CD4-positive, alpha-beta memory T cell (primary cell): ENCODE measurements around the gene SMIM13. TPM values are rescaled to one million over a fixed set of nuclear protein-coding genes. Genes with fewer than 3 reads are reported as not detected.
"Not testable (repeated sequence)": the region's sequence is repeated elsewhere in the genome, so short reads cannot be mapped to it uniquely, and the experiment has no call there.

Source experiments
- CTCF ChIA-PET: fragments of 350-600 bp; sonication (Branson Sonifier 250); formaldehyde crosslinking; loops from one replicate; lab custom pipeline; 2021; ENCODE audit warnings: inconsistent platforms; ENCODE audit not compliant: partially characterized antibody; lab: Charles Lee
- POLR2A ChIA-PET: fragments of 350-600 bp; sonication (Branson Sonifier 250); formaldehyde crosslinking; loops from one replicate; lab custom pipeline; 2021; ENCODE audit not compliant: partially characterized antibody; lab: Charles Lee
- DNase-seq, 5 donors: peaks; one replicate each; pipeline versions ENCODE4 v3.0.0 to v3.0.0-alpha.2; 2020 to 2022; ENCODE audit warnings: mixed read lengths in 1 of 5
- H3K27ac ChIP-seq: one replicate; pipeline ENCODE4 v1.7.0; 2013; ENCODE audit warnings: low read depth, low read length
- H3K27me3 ChIP-seq: 2 replicates; pipeline ENCODE4 v1.7.0; 2013; ENCODE audit warnings: mild to moderate bottlenecking, low read length, moderate library complexity; ENCODE audit not compliant: insufficient read depth
- H3K36me3 ChIP-seq: 2 replicates; pipeline ENCODE4 v1.7.0; 2013; ENCODE audit warnings: mild to moderate bottlenecking, low read length, moderate library complexity; ENCODE audit not compliant: insufficient read depth
- H3K4me1 ChIP-seq: 2 replicates; pipeline ENCODE4 v1.7.0; 2013; ENCODE audit warnings: mild to moderate bottlenecking, low read length, moderate library complexity; ENCODE audit not compliant: insufficient read depth
- H3K4me3 ChIP-seq, 2 donors: one replicate each; pipeline ENCODE4 v1.7.0; 2013; ENCODE audit warnings: low read length in 2 of 2, mild to moderate bottlenecking in 1 of 2
- H3K9me3 ChIP-seq, 2 donors: one replicate each; pipeline ENCODE4 v1.7.0; 2013; ENCODE audit warnings: low read length in 2 of 2, control low read depth in 1 of 2; ENCODE audit not compliant: control insufficient read depth in 1 of 2
- H3K27ac Mint-ChIP-seq, 7 donors: one replicate each; pipeline ENCODE4 v1.8.0; 2020 to 2021; ENCODE audit warnings: mixed read lengths in 7 of 7, mild to moderate bottlenecking in 6 of 7, inconsistent platforms in 3 of 7, moderate library complexity in 3 of 7
- H3K27me3 Mint-ChIP-seq, 2 donors: one replicate each; pipeline ENCODE4 v1.8.0; 2020 to 2021; ENCODE audit warnings: mixed read lengths in 2 of 2
- H3K36me3 Mint-ChIP-seq, 2 donors: one replicate each; pipeline ENCODE4 v1.8.0; 2020 to 2021; ENCODE audit warnings: mixed read lengths in 2 of 2, inconsistent platforms in 1 of 2, mild to moderate bottlenecking in 1 of 2
- H3K4me1 Mint-ChIP-seq, 4 donors: one replicate each; pipeline ENCODE4 v1.8.0; 2020 to 2021; ENCODE audit warnings: mixed read lengths in 4 of 4, mild to moderate bottlenecking in 1 of 4
- H3K4me3 Mint-ChIP-seq, 8 donors: one replicate each; pipeline ENCODE4 v1.8.0; 2020 to 2021; ENCODE audit warnings: mixed read lengths in 8 of 8, mild to moderate bottlenecking in 7 of 8, moderate library complexity in 6 of 8, inconsistent platforms in 3 of 8
- H3K9me3 Mint-ChIP-seq, 8 donors: one replicate each; pipeline ENCODE4 v1.8.0; 2020 to 2021; ENCODE audit warnings: mixed read lengths in 8 of 8, mild to moderate bottlenecking in 5 of 8, inconsistent platforms in 3 of 8, moderate library complexity in 1 of 8
- intact Hi-C: fragments of 100-400 bp; cut with micrococcal nuclease; formaldehyde crosslinking; loops from one replicate; pipeline ENCODE4 v1.15.1; 2023
- polyA plus RNA-seq, 2 donors: library from polyadenylated mRNA; unstranded; fragments of 300-500 nt; fragmentation: Illumina TruSeq; gene quantifications; one replicate each; pipeline ENCODE4 v1.2.3, GENCODE V29; 2021
- total RNA-seq, 2 experiments: library from RNA; stranded (reverse); gene quantifications; one replicate each; pipeline ENCODE4 v1.2.3, GENCODE V29; 2021

The SMIM13 gene
- total and polyA plus RNA-seq, 4 experiments from 2014 or later: 2.1 to 6.1 (median 5.3) TPM

DNA sequence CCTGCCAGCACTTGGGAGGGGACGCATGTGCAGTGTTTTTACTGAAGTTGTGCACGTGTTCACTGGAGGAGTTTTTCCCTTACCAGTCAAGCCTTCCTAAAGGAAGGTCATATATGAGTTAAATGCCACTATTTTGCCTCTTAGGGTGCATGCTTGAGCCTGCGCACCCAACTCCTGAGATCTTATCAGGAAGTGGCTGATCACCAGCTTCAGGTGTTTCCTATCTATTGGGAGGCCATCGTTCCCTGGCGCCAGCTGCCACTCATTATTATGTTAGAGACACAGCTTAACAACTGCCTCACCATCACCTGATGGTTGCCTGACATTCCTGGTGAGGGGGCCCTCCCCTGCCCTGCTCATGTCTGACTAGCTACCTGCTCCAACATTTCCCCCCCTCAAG, 9.4 kb downstream of the SMIM13 start:
- peak overlapping the region in 1 of 7 donors; percentile 69 for H3K27ac Mint-ChIP-seq
- CTCF ChIA-PET: no interaction called here
- Histone ChIP-seq H3K4me3 (no peak overlapping the region), H3K4me1 (no peaks in the 10 kb centered on the region), H3K27ac (no peak overlapping the region), H3K9me3 (no peaks in the 10 kb centered on the region), H3K27me3 (no peaks in the 10 kb centered on the region), H3K36me3 (no peaks in the 10 kb centered on the region)
- no peak for DNase-seq
- POLR2A ChIA-PET: no interaction called here
- no peak overlapping the region for H3K4me3 Mint-ChIP-seq
- H3K36me3 Mint-ChIP-seq: peaks cover 2 to 26% of the 10 kb centered on the region in 2 donors
- intact Hi-C loops: no loop called here
- peaks cover 12 to 24% (median 20%) of the 10 kb centered on the region in 4 donors for H3K4me1 Mint-ChIP-seq
- H3K27me3 Mint-ChIP-seq: no peaks in the 10 kb centered on the region
- H3K9me3 Mint-ChIP-seq: peaks cover 0 to 1% (median 0%) of the 10 kb centered on the region in 8 donors

DNA sequence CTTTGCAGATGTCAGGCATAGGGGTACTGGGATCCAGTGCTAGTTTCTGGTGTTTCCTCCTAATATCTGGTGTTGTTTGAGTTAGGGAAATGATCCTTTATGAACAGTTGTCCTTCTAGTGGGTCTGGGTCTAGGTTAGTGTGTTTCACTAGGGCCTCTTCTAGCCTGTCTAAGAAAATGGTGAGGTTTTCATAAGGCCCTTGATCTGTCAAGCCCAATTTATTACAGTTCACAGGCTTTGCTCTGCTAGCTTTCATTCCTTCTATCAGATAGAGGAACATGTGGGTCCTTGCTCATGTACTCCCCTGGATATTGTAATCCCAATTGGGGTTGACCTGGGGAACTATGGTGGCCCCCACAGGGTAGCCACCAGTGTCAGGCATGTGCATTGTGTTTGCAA, 15.1 kb downstream of the SMIM13 start:
- no peaks in the 10 kb centered on the region for H3K9me3 ChIP-seq
- no peak for DNase-seq
- intact Hi-C loops: no loop called here
- H3K4me3 ChIP-seq: no peak overlapping the region
- Mint-ChIP-seq H3K9me3 (no peaks in the 10 kb centered on the region), H3K4me3 (no peak overlapping the region), H3K4me1 (peaks cover 23 to 38% (median 32%) of the 10 kb centered on the region in 4 donors), H3K27me3 (no peaks in the 10 kb centered on the region), H3K36me3 (no peaks in the 10 kb centered on the region), H3K27ac (no peak overlapping the region)
- H3K4me1 ChIP-seq: peaks cover 16% of the 10 kb centered on the region
- no peaks in the 10 kb centered on the region for H3K27me3 ChIP-seq
- ChIA-PET POLR2A (interaction anchor here (1.1 kb wide), 1 partner anchor 16 kb away, joined by 3 read pairs; the partner anchor contains the start of gene SMIM13), CTCF (no interaction called here)
- no peak overlapping the region for H3K27ac ChIP-seq
- H3K36me3 ChIP-seq: no peaks in the 10 kb centered on the region

DNA sequence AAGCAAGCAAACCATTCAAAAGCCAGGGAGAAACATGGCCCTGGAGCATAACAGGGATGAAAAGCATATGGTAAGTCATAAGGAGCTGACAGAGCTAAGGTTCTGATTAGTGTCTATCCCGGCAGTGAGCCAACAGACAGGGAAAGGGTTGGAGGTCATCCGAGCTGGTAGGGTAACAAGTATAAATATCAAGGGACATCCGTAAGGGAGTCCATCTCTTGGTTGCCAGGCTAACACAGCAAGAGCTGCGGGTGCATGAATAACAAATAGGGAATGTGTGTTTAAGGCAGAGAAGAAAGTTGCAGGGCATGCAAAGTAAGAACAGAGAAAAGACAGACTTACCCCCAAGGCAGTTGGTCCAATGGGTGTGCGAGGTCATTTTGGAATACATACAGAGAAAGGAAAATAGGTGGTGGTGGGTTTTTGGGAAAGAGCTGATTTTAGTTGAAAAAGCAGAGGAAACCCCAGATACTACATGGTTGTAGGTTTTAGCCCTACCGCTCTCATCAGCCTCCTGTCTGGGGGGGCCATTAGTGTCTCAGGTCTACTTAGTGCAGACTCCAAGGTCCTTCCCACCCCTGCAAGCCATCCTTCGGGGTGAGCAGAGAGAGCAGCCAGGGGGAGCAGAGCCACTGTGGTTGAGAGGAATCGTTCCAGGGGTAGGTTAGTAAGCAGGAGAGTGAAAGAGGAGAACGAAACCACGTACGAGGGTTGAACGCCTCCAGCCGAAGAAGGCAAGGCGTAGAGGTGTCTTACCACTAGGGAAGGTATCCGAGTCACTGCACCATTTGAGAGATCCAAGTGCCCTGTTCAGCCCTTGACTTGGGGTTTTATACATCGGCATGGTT, 17.5 kb downstream of the SMIM13 start, which contains the start of gene ERVFRD-1:
TSS of gene ERVFRD-1 (minus strand) at position 805 of the 848 bp plus-strand sequence. CDS start 6,415 bp downstream, outside the sequence.
- no peaks in the 10 kb centered on the region for H3K9me3 ChIP-seq
- Mint-ChIP-seq H3K4me1 (peaks cover 19 to 39% (median 29%) of the 10 kb centered on the region in 4 donors), H3K4me3 (peak within 1 kb of the TSS; percentile 64 to 87 (median 78)), H3K36me3 (no peaks in the 10 kb centered on the region), H3K27me3 (no peaks in the 10 kb centered on the region), H3K9me3 (no peaks in the 10 kb centered on the region), H3K27ac (peak within 1 kb of the TSS; percentile 2 to 87 (median 80))
- no peaks in the 10 kb centered on the region for H3K36me3 ChIP-seq
- ChIA-PET POLR2A (no interaction called here), CTCF (interaction anchor here (1.0 kb wide), 1 partner anchor 385 kb away, joined by 3 read pairs; no protein-coding TSS in a partner anchor)
- H3K27me3 ChIP-seq: no peaks in the 10 kb centered on the region
- H3K27ac ChIP-seq: no peak within 1 kb of the TSS
- intact Hi-C loops: no loop called here
- no peak for DNase-seq
- peaks cover 16% of the 10 kb centered on the region for H3K4me1 ChIP-seq
- no peak within 1 kb of the TSS for H3K4me3 ChIP-seq

DNA sequence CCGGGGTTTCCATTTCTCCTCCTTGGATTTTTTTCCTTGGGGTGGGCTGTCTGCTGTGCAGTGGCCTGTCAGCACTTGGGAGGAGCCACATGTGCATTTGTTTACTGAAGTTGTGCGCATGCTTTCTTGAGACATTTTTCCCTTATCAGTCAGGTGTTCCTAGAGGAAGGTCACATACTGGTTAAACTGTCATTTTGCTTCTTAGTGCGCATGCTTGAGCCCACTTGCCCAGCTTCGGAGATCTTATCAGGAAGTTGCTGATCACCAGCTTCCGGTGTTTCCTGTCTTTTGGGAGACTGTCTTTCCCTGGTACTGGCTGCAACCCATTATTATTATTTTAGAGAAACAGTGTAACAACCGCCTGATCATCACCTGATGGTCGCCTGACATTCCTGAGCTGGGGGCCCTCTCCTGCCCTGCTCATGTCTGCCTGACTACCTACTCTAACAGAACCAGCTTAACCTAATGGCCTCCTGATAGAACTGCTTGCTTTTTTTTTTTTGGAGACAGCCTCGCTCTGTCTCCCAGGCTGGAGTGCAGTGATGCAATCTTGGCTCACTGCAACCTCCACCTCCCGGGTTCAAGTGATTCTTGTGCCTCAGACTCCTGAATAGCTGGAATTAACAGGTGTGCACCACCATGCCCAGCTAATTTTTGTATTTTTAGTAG, 18.3 kb downstream of the SMIM13 start:
- Mint-ChIP-seq H3K27ac (peak overlapping the region; percentile 2 to 87 (median 80)), H3K9me3 (no peaks in the 10 kb centered on the region), H3K4me3 (peak overlapping the region; percentile 64 to 87 (median 78)), H3K36me3 (no peaks in the 10 kb centered on the region), H3K27me3 (no peaks in the 10 kb centered on the region), H3K4me1 (peaks cover 22 to 43% (median 29%) of the 10 kb centered on the region in 4 donors)
- Histone ChIP-seq H3K27ac (no peak overlapping the region), H3K27me3 (no peaks in the 10 kb centered on the region), H3K36me3 (no peaks in the 10 kb centered on the region), H3K4me1 (peaks cover 16% of the 10 kb centered on the region), H3K9me3 (no peaks in the 10 kb centered on the region), H3K4me3 (no peak overlapping the region)
- ChIA-PET POLR2A (no interaction called here), CTCF (interaction anchor here (1.0 kb wide), 1 partner anchor 385 kb away, joined by 3 read pairs; no protein-coding TSS in a partner anchor)
- intact Hi-C loops: no loop called here
- DNase-seq: peak in 1 of 5 donors; percentile 2

DNA sequence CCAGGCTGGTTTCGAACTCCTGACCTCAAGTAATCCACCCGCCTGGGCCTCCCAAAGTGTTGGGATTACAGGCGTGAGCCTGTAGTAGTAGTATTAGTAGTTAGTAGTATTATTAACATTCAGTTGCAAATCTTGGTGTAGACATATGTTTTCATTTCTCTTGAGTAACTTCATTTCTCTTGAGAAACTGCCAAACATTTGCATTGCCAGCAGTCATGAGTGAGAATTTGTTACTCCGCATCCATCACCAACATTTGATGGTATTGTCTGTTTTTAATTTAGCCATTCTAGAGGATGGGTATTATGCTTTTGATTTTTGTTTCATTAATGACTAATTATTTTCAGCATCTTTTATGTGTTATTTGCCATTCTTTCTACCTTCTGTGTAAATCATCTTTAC, 19.4 kb downstream of the SMIM13 start:
- ChIA-PET POLR2A (no interaction called here), CTCF (interaction anchor here (1.5 kb wide), 1 partner anchor 383 kb away, joined by 3 read pairs; no protein-coding TSS in a partner anchor)
- no peak overlapping the region for H3K4me3 ChIP-seq
- H3K9me3 ChIP-seq: no peaks in the 10 kb centered on the region
- Mint-ChIP-seq H3K27ac (no peak overlapping the region), H3K9me3 (no peaks in the 10 kb centered on the region), H3K4me3 (no peak overlapping the region), H3K27me3 (no peaks in the 10 kb centered on the region), H3K36me3 (no peaks in the 10 kb centered on the region), H3K4me1 (peaks cover 19 to 44% (median 27%) of the 10 kb centered on the region in 4 donors)
- no peak overlapping the region for H3K27ac ChIP-seq
- peaks cover 16% of the 10 kb centered on the region for H3K4me1 ChIP-seq
- no peaks in the 10 kb centered on the region for H3K36me3 ChIP-seq
- no peaks in the 10 kb centered on the region for H3K27me3 ChIP-seq
- no peak for DNase-seq
- intact Hi-C loops: no loop called here

DNA sequence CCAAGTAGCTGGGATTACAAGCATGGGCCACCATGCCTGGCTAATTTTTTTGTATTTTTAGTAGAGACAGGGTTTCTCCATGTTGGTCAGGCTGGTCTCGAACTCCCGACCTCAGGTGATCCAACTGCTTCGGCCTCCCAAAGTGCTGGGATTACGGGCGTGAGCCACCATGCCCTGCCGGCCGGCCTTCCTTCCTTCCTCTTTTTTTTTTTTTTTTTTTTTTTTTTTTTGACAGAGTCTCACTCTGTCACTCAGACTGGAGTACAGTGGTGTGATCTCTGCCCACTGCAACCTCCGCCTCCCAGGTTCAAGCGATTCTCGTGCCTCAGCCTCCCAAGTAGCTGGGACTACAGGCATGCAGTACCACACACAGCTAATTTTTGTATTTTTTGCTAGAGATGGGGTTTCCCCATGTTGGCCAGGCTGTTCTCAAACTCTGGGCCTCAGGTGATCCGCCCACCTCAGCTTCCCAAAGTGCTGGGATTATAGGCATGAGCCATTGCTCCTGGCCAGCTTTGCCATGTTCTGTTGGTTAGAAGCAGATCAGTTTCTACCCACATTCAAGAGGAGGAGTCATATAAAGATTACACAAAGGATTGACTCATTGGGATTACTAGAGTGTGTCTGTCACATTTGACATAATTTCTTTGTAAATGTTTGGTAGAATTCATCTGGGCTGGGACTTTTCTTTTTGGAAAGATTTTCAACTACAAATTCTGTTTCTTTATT, 22.3 kb downstream of the SMIM13 start:
- CTCF ChIA-PET, H3K27me3 Mint-ChIP-seq, H3K36me3 ChIP-seq, H3K4me3 ChIP-seq, H3K27me3 ChIP-seq, H3K9me3 ChIP-seq, intact Hi-C loops, POLR2A ChIA-PET, H3K9me3 Mint-ChIP-seq, H3K4me3 Mint-ChIP-seq, DNase-seq, H3K36me3 Mint-ChIP-seq, H3K27ac Mint-ChIP-seq, H3K27ac ChIP-seq: not testable (repeated sequence)
- peaks cover 24 to 42% (median 26%) of the 10 kb centered on the region in 4 donors for H3K4me1 Mint-ChIP-seq
- peaks cover 12% of the 10 kb centered on the region for H3K4me1 ChIP-seq
